ENCODE data around the gene TEX52. TPM values are rescaled to one million over a fixed set of nuclear protein-coding genes. Genes with fewer than 3 reads are reported as not detected.

Gene TEX52
- total and polyA plus RNA-seq, 2 donors (not counting 3 experiments of a cell fraction or from before 2014, with no cell fraction given) = not detected

GRCh38 chr12:2856051-2856450, 788 bp downstream of the TEX52 start:
- ChIA-PET CTCF (interaction anchor here (1.0 to 3.2 kb wide), 3 partner anchors 11 to 29 kb away, joined by 3 to 26 read pairs (median 3); no protein-coding TSS in a partner anchor), POLR2A (no interaction called here)
- no peaks in the 10 kb centered on the region for H3K27me3 ChIP-seq (ENCODE audit: control insufficient read depth in 2 of 2, insufficient read depth in 2 of 2, low read length in 2 of 2)
- no peaks in the 10 kb centered on the region for H4K20me1 ChIP-seq (replicated peaks; ENCODE audit: control insufficient read depth, extremely low read depth, insufficient read depth, low read length)
- no peaks in the 10 kb centered on the region for H3K4me1 ChIP-seq (ENCODE audit: control insufficient read depth, extremely low read depth, insufficient read depth, low read length)
- BruUV-seq (replicated peaks) = no TSS peak
- H3K79me2 ChIP-seq (ENCODE audit: control insufficient read depth, insufficient read depth, low read length) = no peaks in the 10 kb centered on the region
- FAIRE-seq = no peak
- no peak overlapping the region for H3K4me3 ChIP-seq (replicated peaks in 1 of 3; ENCODE audit: insufficient read depth in 1 of 3, low read depth in 1 of 3, low read length in 3 of 3)
- dilution Hi-C loops (cut with MboI; ENCODE audit: extremely low pct_ligation_motif_present, low sequenced_read_pairs) (no loop called here), intact Hi-C loops (cut with micrococcal nuclease) (no loop called here)
- H3K9me3 ChIP-seq (replicated peaks; ENCODE audit: control insufficient read depth, insufficient read depth, low read length) = no peaks in the 10 kb centered on the region
- no peak overlapping the region for H3K9ac ChIP-seq (replicated peaks; ENCODE audit: extremely low read depth, insufficient read depth, low read length)
- H3K9me1 ChIP-seq (replicated peaks; ENCODE audit: control insufficient read depth, extremely low read depth, insufficient read depth, low read length) = no peaks in the 10 kb centered on the region
- H3K4me2 ChIP-seq (ENCODE audit: insufficient read depth, low read length) = no peak overlapping the region
- TF ChIP-seq CTCF (IDR thresholded peaks at IDR 0.05; ENCODE audit: extremely low read depth in 1 of 2, insufficient read depth in 1 of 2, low read depth in 1 of 2, low read length in 2 of 2) (no peak), GATA2 (IDR thresholded peaks at IDR 0.05; ENCODE audit: insufficient read depth, insufficient read length, low read depth, low read length) (no peak), POLR2AphosphoS5 (IDR thresholded peaks at IDR 0.05; ENCODE audit: insufficient read depth, low read depth, low read length) (no peak), POLR2A (IDR thresholded peaks at IDR 0.05; ENCODE audit: low read depth, low read length) (no peak), MYC (IDR thresholded peaks at IDR 0.05; ENCODE audit: low read depth, low read length) (no peak), JUN (IDR thresholded peaks at IDR 0.05; ENCODE audit: borderline replicate concordance, insufficient read depth, insufficient read length, low read depth) (no peak), FOS (IDR thresholded peaks at IDR 0.05; ENCODE audit: borderline replicate concordance, insufficient read depth, low read length) (no peak), MAX (IDR thresholded peaks at IDR 0.05; ENCODE audit: insufficient read depth, insufficient read length) (no peak), EZH2 (IDR thresholded peaks at IDR 0.05; ENCODE audit: borderline replicate concordance, low read depth, low read length, severe bottlenecking) (no peak)
- H2AFZ ChIP-seq (ENCODE audit: low read depth, low read length) = no peak overlapping the region
- H3K27ac ChIP-seq (ENCODE audit: insufficient read depth, low read depth, low read length) = no peak overlapping the region
- no peak for DNase-seq (ENCODE audit: low read depth, low spot score)
- H3K36me3 ChIP-seq (ENCODE audit: control insufficient read depth in 2 of 2, extremely low read depth in 1 of 2, insufficient read depth in 2 of 2, low read length in 2 of 2) = peaks cover 2 to 8% of the 10 kb centered on the region in 2 experiments

Measured in endothelial cell of umbilical vein (primary cell).